ENCODE measurements around the gene ARMCX5. TPM values are rescaled to one million over a fixed set of nuclear protein-coding genes. Genes with fewer than 3 reads are reported as not detected.

Gene ARMCX5
- total and polyA plus RNA-seq, 4 donors = 2.5 to 9.7 (median 6.6) TPM

GRCh38 chrX:102610905-102611304 is 11.6 kb downstream of the ARMCX5 start:
- ATAC-seq (ENCODE audit: low FRiP score) (no peak), DNase-seq (no peak)
- Histone ChIP-seq H3K4me1 (ENCODE audit: control insufficient read depth in 1 of 2, insufficient read depth in 2 of 2, low read length in 2 of 2) (no peaks in the 10 kb centered on the region), H3K9me3 (ENCODE audit: control insufficient read depth, low read length) (no peaks in the 10 kb centered on the region), H3K27ac (ENCODE audit: low read depth in 1 of 2, low read length in 2 of 2) (no peak overlapping the region), H3K36me3 (ENCODE audit: control insufficient read depth in 1 of 2, insufficient read depth in 2 of 2, low read length in 1 of 2) (no peaks in the 10 kb centered on the region), H3K27me3 (ENCODE audit: control insufficient read depth in 1 of 2, insufficient read depth in 2 of 2, low read length in 1 of 2) (no peaks in the 10 kb centered on the region), H3K4me3 (ENCODE audit: low read length in 2 of 2) (no peak overlapping the region)
- intact Hi-C loops (cut with DNase I) = no loop called here
- 47 to 92% methylated on average over 4 of the region's 4 CpGs for WGBS, 2 donors

GRCh38 chrX:102624105-102624504 is 24.8 kb downstream of the ARMCX5 start:
- Histone ChIP-seq H3K27me3 (ENCODE audit: control insufficient read depth in 1 of 2, insufficient read depth in 2 of 2, low read length in 1 of 2) (no peaks in the 10 kb centered on the region), H3K36me3 (ENCODE audit: control insufficient read depth in 1 of 2, insufficient read depth in 2 of 2, low read length in 1 of 2) (no peaks in the 10 kb centered on the region), H3K4me3 (ENCODE audit: low read length in 2 of 2) (no peak overlapping the region), H3K27ac (ENCODE audit: low read depth in 1 of 2, low read length in 2 of 2) (no peak overlapping the region), H3K4me1 (ENCODE audit: control insufficient read depth in 1 of 2, insufficient read depth in 2 of 2, low read length in 2 of 2) (no peaks in the 10 kb centered on the region), H3K9me3 (ENCODE audit: control insufficient read depth, low read length) (no peaks in the 10 kb centered on the region)
- 32 to 63% methylated on average over 6 of the region's 6 CpGs for WGBS, 2 donors
- intact Hi-C loops (cut with DNase I) = no loop called here
- DNase-seq = no peak
- no peak for ATAC-seq (ENCODE audit: low FRiP score)

GRCh38 chrX:102627640-102628039 is 28.3 kb downstream of the ARMCX5 start:
- no peaks in the 10 kb centered on the region for H3K9me3 ChIP-seq (ENCODE audit: control insufficient read depth, low read length)
- ATAC-seq (ENCODE audit: low FRiP score) (no peak), DNase-seq (no peak)
- H3K4me1 ChIP-seq (ENCODE audit: control insufficient read depth in 1 of 2, insufficient read depth in 2 of 2, low read length in 2 of 2) = no peaks in the 10 kb centered on the region
- H3K27me3 ChIP-seq (ENCODE audit: control insufficient read depth in 1 of 2, insufficient read depth in 2 of 2, low read length in 1 of 2) = no peaks in the 10 kb centered on the region
- intact Hi-C loops (cut with DNase I) = no loop called here
- H3K36me3 ChIP-seq (ENCODE audit: control insufficient read depth in 1 of 2, insufficient read depth in 2 of 2, low read length in 1 of 2) = no peaks in the 10 kb centered on the region
- H3K27ac ChIP-seq (ENCODE audit: low read depth in 1 of 2, low read length in 2 of 2) = no peak overlapping the region
- 52 to 90% methylated on average over 1 of the region's 1 CpG for WGBS, 2 donors
- H3K4me3 ChIP-seq (ENCODE audit: low read length in 2 of 2) = no peak overlapping the region

- 41 to 97% methylated on average over 1 of the region's 1 CpG for WGBS, 2 donors
- Histone ChIP-seq H3K9me3 (ENCODE audit: control insufficient read depth, low read length) (no peaks in the 10 kb centered on the region), H3K36me3 (ENCODE audit: control insufficient read depth in 1 of 2, insufficient read depth in 2 of 2, low read length in 1 of 2) (no peaks in the 10 kb centered on the region), H3K4me3 (ENCODE audit: low read length in 2 of 2) (no peak overlapping the region), H3K4me1 (ENCODE audit: control insufficient read depth in 1 of 2, insufficient read depth in 2 of 2, low read length in 2 of 2) (no peaks in the 10 kb centered on the region), H3K27ac (ENCODE audit: low read depth in 1 of 2, low read length in 2 of 2) (no peak overlapping the region), H3K27me3 (ENCODE audit: control insufficient read depth in 1 of 2, insufficient read depth in 2 of 2, low read length in 1 of 2) (no peaks in the 10 kb centered on the region)
- intact Hi-C loops (cut with DNase I) = no loop called here
- ATAC-seq (ENCODE audit: low FRiP score) (no peak), DNase-seq (no peak)
These were observed 38.2 kb downstream of the ARMCX5 start for GRCh38 chrX:102637561-102637960.

- peak overlapping the region; percentile 32 to 69 for H3K4me3 ChIP-seq (ENCODE audit: low read length in 2 of 2)
- DNase-seq (no peak), ATAC-seq (ENCODE audit: low FRiP score) (peak; percentile 60)
- H3K4me1 ChIP-seq (ENCODE audit: control insufficient read depth in 1 of 2, insufficient read depth in 2 of 2, low read length in 2 of 2) = no peaks in the 10 kb centered on the region
- H3K27me3 ChIP-seq (ENCODE audit: control insufficient read depth in 1 of 2, insufficient read depth in 2 of 2, low read length in 1 of 2) = no peaks in the 10 kb centered on the region
- H3K9me3 ChIP-seq (ENCODE audit: control insufficient read depth, low read length) = no peaks in the 10 kb centered on the region
- intact Hi-C loops (cut with DNase I) = loop anchor here (5.0 to 10.0 kb wide), 2 partner anchors 61 to 716 kb away; partner anchors contain the start of genes GPRASP2 (in 1 of the 2) and ZMAT1 (in 1 of the 2)
- H3K27ac ChIP-seq (ENCODE audit: low read depth in 1 of 2, low read length in 2 of 2) = no peak overlapping the region
- WGBS, 2 donors = 2 to 36% methylated on average over 23 of the region's 23 CpGs
- no peaks in the 10 kb centered on the region for H3K36me3 ChIP-seq (ENCODE audit: control insufficient read depth in 1 of 2, insufficient read depth in 2 of 2, low read length in 1 of 2)
These were observed 51.6 kb downstream of the ARMCX5 start for GRCh38 chrX:102650903-102651241.

GRCh38 chrX:102651242-102652011 is 52.1 kb downstream of the ARMCX5 start, which contains the start of gene GPRASP1:
Gene GPRASP1, plus strand, starts transcription at chrX:102651483. Its CDS starts 2,431 bp downstream, at chrX:102653914.
- H3K4me1 ChIP-seq (ENCODE audit: control insufficient read depth in 1 of 2, insufficient read depth in 2 of 2, low read length in 2 of 2) = no peaks in the 10 kb centered on the region
- DNase-seq (peak; percentile 75 to 85), ATAC-seq (ENCODE audit: low FRiP score) (peak; percentile 86)
- no peaks in the 10 kb centered on the region for H3K36me3 ChIP-seq (ENCODE audit: control insufficient read depth in 1 of 2, insufficient read depth in 2 of 2, low read length in 1 of 2)
- 0 to 33% methylated on average over 55 to 61 of the region's 61 CpGs for WGBS, 2 donors
- H3K27ac ChIP-seq (ENCODE audit: low read depth in 1 of 2, low read length in 2 of 2) = peak within 1 kb of the TSS in 1 of 2 donors; percentile 26
- H3K27me3 ChIP-seq (ENCODE audit: control insufficient read depth in 1 of 2, insufficient read depth in 2 of 2, low read length in 1 of 2) = no peaks in the 10 kb centered on the region
- H3K4me3 ChIP-seq (ENCODE audit: low read length in 2 of 2) = peak within 1 kb of the TSS; percentile 32 to 69
- intact Hi-C loops (cut with DNase I) = loop anchor here (1.0 to 10.0 kb wide), 3 partner anchors 52 to 717 kb away; partner anchors contain the start of genes ARMCX5 (in 1 of the 2), GPRASP2 (in 1 of the 2) and ZMAT1 (in 1 of the 2)
- H3K9me3 ChIP-seq (ENCODE audit: control insufficient read depth, low read length) = no peaks in the 10 kb centered on the region

- WGBS, 2 donors = 3 to 29% methylated on average over 22 of the region's 22 CpGs
- DNase-seq (peak; percentile 57 to 73), ATAC-seq (ENCODE audit: low FRiP score) (peak; percentile 72)
- H3K9me3 ChIP-seq (ENCODE audit: control insufficient read depth, low read length) = no peaks in the 10 kb centered on the region
- H3K27me3 ChIP-seq (ENCODE audit: control insufficient read depth in 1 of 2, insufficient read depth in 2 of 2, low read length in 1 of 2) = no peaks in the 10 kb centered on the region
- H3K4me1 ChIP-seq (ENCODE audit: control insufficient read depth in 1 of 2, insufficient read depth in 2 of 2, low read length in 2 of 2) = no peaks in the 10 kb centered on the region
- H3K36me3 ChIP-seq (ENCODE audit: control insufficient read depth in 1 of 2, insufficient read depth in 2 of 2, low read length in 1 of 2) = no peaks in the 10 kb centered on the region
- H3K27ac ChIP-seq (ENCODE audit: low read depth in 1 of 2, low read length in 2 of 2) = peak overlapping the region in 1 of 2 donors; percentile 26
- H3K4me3 ChIP-seq (ENCODE audit: low read length in 2 of 2) = peak overlapping the region; percentile 32 to 69
- intact Hi-C loops (cut with DNase I) = loop anchor here (1.0 to 10.0 kb wide), 3 partner anchors 53 to 717 kb away; partner anchors contain the start of genes ARMCX5 (in 1 of the 2), GPRASP2 (in 1 of the 2) and ZMAT1 (in 1 of the 2)
These were observed 52.8 kb downstream of the ARMCX5 start for GRCh38 chrX:102652031-102652688.
